KMS-11 (cell line): ENCODE data around the gene BEST4.

Source experiments
- H2AFZ ChIP-seq: fragments of 200-600 bp; sonication (generic); 2 replicates; pipeline ENCODE4 v1.6.1; 2016; ENCODE audit warnings: antibody characterized with exemption, mixed run types, low read depth
- H3K27ac ChIP-seq: fragments of 200-600 bp; sonication (generic); 2 replicates; pipeline ENCODE4 v1.6.1; 2016; ENCODE audit warnings: mild to moderate bottlenecking, mixed run types
- H3K27me3 ChIP-seq: fragments of 200-600 bp; sonication (generic); 2 replicates; pipeline ENCODE4 v1.6.1; 2017; ENCODE audit warnings: mild to moderate bottlenecking, low read depth, mixed run types, moderate library complexity; ENCODE audit not compliant: insufficient read depth
- H3K36me3 ChIP-seq: fragments of 200-600 bp; sonication (generic); 2 replicates; pipeline ENCODE4 v1.6.1; 2017; ENCODE audit warnings: mild to moderate bottlenecking, mixed run types; ENCODE audit not compliant: insufficient read depth
- H3K4me1 ChIP-seq: fragments of 200-600 bp; sonication (generic); 2 replicates; pipeline ENCODE4 v1.6.1; 2016; ENCODE audit warnings: mild to moderate bottlenecking, low read depth, mixed run types; ENCODE audit not compliant: poor library complexity, severe bottlenecking
- H3K4me2 ChIP-seq: fragments of 200-600 bp; sonication (generic); 2 replicates; pipeline ENCODE4 v1.7.0; 2016; ENCODE audit warnings: mild to moderate bottlenecking, mixed run types
- H3K4me3 ChIP-seq: fragments of 200-600 bp; sonication (generic); IDR thresholded peaks from 2 replicates; pipeline ENCODE4 v1.6.1; 2017; ENCODE audit warnings: low read depth, low read length, mixed read lengths; ENCODE audit not compliant: insufficient read depth
- H3K79me2 ChIP-seq: fragments of 200-600 bp; sonication (generic); 2 replicates; pipeline ENCODE4 v1.6.1; 2016; ENCODE audit warnings: low read depth, mixed run types; ENCODE audit not compliant: insufficient read depth
- H3K9ac ChIP-seq: fragments of 200-600 bp; sonication (generic); 2 replicates; pipeline ENCODE4 v1.6.1; 2016; ENCODE audit warnings: mild to moderate bottlenecking, mixed run types
- H4K20me1 ChIP-seq: fragments of 200-600 bp; sonication (generic); 2 replicates; pipeline ENCODE4 v1.6.1; 2016; ENCODE audit warnings: mild to moderate bottlenecking, mixed run types; ENCODE audit not compliant: insufficient read depth
- CTCF ChIP-seq: fragments of 200-600 bp; sonication (generic); conservative IDR thresholded peaks from 2 replicates; pipeline ENCODE4 v1.6.1; 2017; ENCODE audit warnings: low read depth, mild to moderate bottlenecking, antibody characterized with exemption, low read length, moderate library complexity, mixed read lengths

The BEST4 gene

GRCh38 chr1:44778705-44779576 lies 9.0 kb downstream of the BEST4 start:
- peaks cover 6% of the 10 kb centered on the region; the same call in 1 of the 2 replicates for H4K20me1 ChIP-seq
- H2AFZ ChIP-seq: no peak overlapping the region
- no peak overlapping the region for H3K27ac ChIP-seq
- H3K4me3 ChIP-seq: no peak overlapping the region
- H3K36me3 ChIP-seq: peaks cover 23% of the 10 kb centered on the region; the same call in 1 of the 2 replicates
- H3K27me3 ChIP-seq: no peaks in the 10 kb centered on the region
- H3K4me2 ChIP-seq: no peak overlapping the region
- peaks cover 23% of the 10 kb centered on the region for H3K4me1 ChIP-seq
- no peak overlapping the region for H3K9ac ChIP-seq
- TF ChIP-seq CTCF: no peak
- peaks cover 39% of the 10 kb centered on the region for H3K79me2 ChIP-seq

- H3K79me2 ChIP-seq: peaks cover 39% of the 10 kb centered on the region
- H2AFZ ChIP-seq: no peak overlapping the region
- H3K27me3 ChIP-seq: no peaks in the 10 kb centered on the region
- H4K20me1 ChIP-seq: peaks cover 6% of the 10 kb centered on the region; the same call in 1 of the 2 replicates
- H3K4me1 ChIP-seq: peaks cover 23% of the 10 kb centered on the region
- peaks cover 23% of the 10 kb centered on the region; the same call in 1 of the 2 replicates for H3K36me3 ChIP-seq
- H3K4me3 ChIP-seq: no peak overlapping the region
- no peak overlapping the region for H3K9ac ChIP-seq
- H3K27ac ChIP-seq: no peak overlapping the region
- no peak for TF ChIP-seq CTCF
- H3K4me2 ChIP-seq: peak overlapping the region; percentile 94; the same call in 1 of the 2 replicates
These were observed 9.9 kb downstream of the BEST4 start for GRCh38 chr1:44777969-44778635.

GRCh38 chr1:44777547-44777946 lies 10.4 kb downstream of the BEST4 start:
- TF ChIP-seq CTCF: no peak
- Histone ChIP-seq H3K27ac (no peak overlapping the region), H3K9ac (no peak overlapping the region; the same call in 1 of the 2 replicates), H3K4me1 (peaks cover 23% of the 10 kb centered on the region), H3K36me3 (peaks cover 23% of the 10 kb centered on the region; the same call in 1 of the 2 replicates), H3K27me3 (no peaks in the 10 kb centered on the region), H2AFZ (no peak overlapping the region), H3K4me2 (peak overlapping the region; percentile 94; the same call in 1 of the 2 replicates), H3K79me2 (peaks cover 39% of the 10 kb centered on the region), H3K4me3 (no peak overlapping the region), H4K20me1 (peaks cover 6% of the 10 kb centered on the region; the same call in 1 of the 2 replicates)

- TF ChIP-seq CTCF: no peak
- peaks cover 23% of the 10 kb centered on the region for H3K4me1 ChIP-seq
- H3K9ac ChIP-seq: peak overlapping the region; percentile 99; the same call in 1 of the 2 replicates
- peaks cover 23% of the 10 kb centered on the region; the same call in 1 of the 2 replicates for H3K36me3 ChIP-seq
- H3K4me2 ChIP-seq: peak overlapping the region; percentile 94
- peaks cover 6% of the 10 kb centered on the region; the same call in 1 of the 2 replicates for H4K20me1 ChIP-seq
- peak overlapping the region; percentile 91; the same call in 1 of the 2 replicates for H3K27ac ChIP-seq
- H3K79me2 ChIP-seq: peaks cover 39% of the 10 kb centered on the region
- H3K27me3 ChIP-seq: no peaks in the 10 kb centered on the region
- no peak overlapping the region for H2AFZ ChIP-seq
- peak overlapping the region; percentile 10 for H3K4me3 ChIP-seq
These were observed 11.3 kb downstream of the BEST4 start for GRCh38 chr1:44776730-44777068.
